Measurements from ENCODE around the gene CTSZ.

DNA sequence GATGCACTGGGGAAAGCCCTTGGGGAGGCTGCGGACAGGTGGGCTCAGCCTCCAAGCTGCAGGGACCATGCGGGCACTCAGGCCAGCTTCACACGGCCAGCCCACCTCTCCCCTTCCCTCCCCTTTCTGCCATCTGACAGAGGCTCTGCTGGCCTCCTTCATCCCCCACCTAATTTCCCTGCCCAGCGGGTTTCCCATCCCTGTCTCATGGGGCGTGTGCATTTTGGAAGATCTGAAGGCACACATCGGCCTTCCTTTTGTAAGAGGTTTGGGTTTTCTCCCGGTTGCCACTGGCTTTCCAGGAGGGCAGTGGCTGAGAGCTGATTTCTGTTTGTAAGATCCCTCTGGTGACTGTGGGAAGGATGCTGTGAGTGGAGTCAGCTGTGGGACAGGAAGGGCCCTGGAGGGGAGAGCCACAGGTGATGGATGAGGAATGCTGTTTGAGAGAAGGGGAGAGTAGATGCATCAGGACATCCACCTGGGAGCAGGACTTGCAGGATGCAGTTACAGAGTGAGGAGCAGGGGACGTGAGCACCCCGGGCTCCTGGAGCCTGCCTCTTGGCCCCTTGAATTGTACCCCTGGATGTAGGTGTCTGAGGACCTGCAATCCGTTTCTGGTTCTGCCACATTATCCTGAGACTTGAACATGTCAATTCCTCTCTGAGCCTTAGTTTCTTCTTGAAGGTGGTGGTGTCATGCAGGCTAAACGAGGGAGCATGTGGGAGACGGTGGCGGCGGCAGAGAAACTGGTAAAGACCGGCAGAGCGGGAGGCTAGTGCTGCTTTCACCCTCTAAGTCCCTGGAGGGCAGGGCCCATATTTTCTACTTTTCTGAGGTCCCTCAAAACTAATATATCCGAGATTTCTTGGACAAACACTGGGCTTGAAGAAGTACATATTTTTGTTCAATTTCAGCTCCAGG lies 6.2 kb upstream of the CTSZ start:
- TF ChIP-seq, protein P1, sequence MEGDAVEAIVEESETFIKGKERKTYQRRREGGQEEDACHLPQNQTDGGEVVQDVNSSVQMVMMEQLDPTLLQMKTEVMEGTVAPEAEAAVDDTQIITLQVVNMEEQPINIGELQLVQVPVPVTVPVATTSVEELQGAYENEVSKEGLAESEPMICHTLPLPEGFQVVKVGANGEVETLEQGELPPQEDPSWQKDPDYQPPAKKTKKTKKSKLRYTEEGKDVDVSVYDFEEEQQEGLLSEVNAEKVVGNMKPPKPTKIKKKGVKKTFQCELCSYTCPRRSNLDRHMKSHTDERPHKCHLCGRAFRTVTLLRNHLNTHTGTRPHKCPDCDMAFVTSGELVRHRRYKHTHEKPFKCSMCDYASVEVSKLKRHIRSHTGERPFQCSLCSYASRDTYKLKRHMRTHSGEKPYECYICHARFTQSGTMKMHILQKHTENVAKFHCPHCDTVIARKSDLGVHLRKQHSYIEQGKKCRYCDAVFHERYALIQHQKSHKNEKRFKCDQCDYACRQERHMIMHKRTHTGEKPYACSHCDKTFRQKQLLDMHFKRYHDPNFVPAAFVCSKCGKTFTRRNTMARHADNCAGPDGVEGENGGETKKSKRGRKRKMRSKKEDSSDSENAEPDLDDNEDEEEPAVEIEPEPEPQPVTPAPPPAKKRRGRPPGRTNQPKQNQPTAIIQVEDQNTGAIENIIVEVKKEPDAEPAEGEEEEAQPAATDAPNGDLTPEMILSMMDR (conservative IDR thresholded peaks at IDR 0.05; ENCODE audit: low read depth, low read length) = no peak
- TF ChIP-seq CEBPB (IDR thresholded peaks at IDR 0.05; ENCODE audit: low read depth, low read length) = no peak

All from IMR-90 (cell line).